ENCODE data around the gene PSPC1.
"Not testable (repeated sequence)": the region's sequence is repeated elsewhere in the genome, so short reads cannot be mapped to it uniquely, and the experiment has no call there.

DNA sequence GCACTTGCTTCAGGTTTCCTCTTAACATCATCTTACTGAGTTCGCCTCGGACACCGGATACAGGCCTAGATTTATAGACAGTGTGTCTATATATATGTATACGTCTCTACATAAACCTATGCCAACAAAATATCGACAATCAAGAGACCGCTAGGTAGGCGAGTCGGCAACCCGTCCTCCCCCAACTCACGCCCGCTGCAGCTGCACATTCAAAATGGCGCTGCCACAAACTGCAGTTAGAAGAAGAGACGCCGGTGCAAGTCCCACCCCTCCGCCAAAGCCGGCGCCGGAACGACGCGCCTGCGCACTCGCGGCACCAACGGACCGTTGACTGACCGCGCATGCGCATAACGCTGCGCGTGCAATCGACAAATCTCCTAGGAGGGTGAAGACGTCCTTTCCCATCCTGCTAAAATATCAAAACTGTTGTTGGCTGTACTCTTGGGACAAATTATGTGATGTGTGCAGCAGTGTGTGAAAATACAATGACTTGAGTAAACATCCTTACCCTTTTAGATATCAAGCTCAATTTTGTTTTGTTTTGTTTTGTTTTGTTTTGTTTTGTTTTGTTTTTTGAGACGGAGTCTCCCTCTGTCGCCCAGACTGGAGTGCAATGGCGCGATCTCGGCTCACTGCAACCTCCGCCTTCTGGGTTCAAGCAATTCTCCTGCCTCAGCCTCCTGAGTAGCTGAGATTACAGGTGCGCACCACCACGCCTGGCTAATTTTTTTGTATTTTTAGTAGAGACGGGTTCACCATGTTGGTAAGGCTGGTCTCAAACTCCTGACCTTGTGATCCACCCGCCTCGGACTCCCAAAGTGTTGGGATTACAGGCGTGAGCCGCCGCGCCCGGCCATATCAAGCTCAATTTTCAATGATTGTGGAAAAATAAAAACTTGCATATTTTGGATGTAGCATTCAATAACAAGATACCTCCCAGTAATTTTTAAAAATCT is at the start of gene PSPC1:
- TF ChIP-seq, protein P1, sequence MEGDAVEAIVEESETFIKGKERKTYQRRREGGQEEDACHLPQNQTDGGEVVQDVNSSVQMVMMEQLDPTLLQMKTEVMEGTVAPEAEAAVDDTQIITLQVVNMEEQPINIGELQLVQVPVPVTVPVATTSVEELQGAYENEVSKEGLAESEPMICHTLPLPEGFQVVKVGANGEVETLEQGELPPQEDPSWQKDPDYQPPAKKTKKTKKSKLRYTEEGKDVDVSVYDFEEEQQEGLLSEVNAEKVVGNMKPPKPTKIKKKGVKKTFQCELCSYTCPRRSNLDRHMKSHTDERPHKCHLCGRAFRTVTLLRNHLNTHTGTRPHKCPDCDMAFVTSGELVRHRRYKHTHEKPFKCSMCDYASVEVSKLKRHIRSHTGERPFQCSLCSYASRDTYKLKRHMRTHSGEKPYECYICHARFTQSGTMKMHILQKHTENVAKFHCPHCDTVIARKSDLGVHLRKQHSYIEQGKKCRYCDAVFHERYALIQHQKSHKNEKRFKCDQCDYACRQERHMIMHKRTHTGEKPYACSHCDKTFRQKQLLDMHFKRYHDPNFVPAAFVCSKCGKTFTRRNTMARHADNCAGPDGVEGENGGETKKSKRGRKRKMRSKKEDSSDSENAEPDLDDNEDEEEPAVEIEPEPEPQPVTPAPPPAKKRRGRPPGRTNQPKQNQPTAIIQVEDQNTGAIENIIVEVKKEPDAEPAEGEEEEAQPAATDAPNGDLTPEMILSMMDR (IDR thresholded peaks at IDR 0.05; ENCODE audit: insufficient read depth, low read depth, low read length) = not testable (repeated sequence)
- not testable (repeated sequence) for TF ChIP-seq EZH2 (IDR thresholded peaks at IDR 0.05; ENCODE audit: insufficient read depth, low read length)
